ENCODE data around the gene SFT2D1.

DNA sequence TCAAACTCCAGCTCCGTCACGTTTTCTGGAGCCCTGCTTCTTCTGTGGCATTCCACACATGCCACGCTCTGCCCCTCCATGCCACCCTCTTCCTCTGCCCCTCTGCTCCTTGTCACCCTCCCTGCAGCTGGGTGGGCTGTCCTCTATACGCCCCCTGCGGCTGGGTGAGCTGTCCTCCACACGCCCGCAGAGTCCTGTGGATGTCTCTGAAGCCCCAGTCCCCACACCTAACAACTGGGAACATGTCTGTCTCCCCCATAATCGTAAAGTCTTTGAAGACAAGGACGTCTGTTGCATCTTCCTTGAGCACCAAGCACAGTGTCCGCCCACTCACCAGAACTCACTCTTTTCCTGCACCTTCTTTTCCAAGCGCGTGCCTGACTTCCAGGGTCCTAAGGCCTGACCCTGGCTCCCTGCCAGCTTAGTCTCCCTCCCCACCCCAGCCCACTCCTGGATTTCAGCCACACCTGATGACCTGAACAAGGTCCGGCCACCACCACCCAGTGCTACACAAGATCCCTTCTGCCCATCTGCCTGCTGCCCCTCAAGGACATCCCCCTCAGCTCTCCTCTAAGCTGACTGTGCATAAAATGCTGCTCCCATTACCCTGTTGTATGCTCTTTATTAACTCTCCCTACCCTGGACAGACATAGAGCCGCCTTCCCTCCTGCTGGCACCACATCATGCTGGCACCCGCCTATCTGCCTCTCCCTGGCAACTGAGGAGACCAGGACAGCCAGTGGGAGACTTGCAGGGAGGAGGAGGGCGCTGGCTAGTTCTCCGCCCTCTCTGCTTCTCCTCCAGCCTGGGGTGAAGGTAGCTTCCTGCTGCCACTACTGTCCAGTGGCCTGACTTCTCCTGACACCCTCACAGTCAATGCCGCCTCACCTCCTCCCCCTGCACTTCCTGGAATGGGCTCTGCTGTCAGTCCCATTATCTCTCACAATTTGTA, 23.4 kb downstream of the SFT2D1 start:
- TF ChIP-seq, protein P1, sequence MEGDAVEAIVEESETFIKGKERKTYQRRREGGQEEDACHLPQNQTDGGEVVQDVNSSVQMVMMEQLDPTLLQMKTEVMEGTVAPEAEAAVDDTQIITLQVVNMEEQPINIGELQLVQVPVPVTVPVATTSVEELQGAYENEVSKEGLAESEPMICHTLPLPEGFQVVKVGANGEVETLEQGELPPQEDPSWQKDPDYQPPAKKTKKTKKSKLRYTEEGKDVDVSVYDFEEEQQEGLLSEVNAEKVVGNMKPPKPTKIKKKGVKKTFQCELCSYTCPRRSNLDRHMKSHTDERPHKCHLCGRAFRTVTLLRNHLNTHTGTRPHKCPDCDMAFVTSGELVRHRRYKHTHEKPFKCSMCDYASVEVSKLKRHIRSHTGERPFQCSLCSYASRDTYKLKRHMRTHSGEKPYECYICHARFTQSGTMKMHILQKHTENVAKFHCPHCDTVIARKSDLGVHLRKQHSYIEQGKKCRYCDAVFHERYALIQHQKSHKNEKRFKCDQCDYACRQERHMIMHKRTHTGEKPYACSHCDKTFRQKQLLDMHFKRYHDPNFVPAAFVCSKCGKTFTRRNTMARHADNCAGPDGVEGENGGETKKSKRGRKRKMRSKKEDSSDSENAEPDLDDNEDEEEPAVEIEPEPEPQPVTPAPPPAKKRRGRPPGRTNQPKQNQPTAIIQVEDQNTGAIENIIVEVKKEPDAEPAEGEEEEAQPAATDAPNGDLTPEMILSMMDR (IDR thresholded peaks at IDR 0.05): no peak
- no peak for TF ChIP-seq POLR2A (IDR thresholded peaks at IDR 0.05)
